HPDE6-E6E7 (cell line): Measurements from ENCODE around the gene ASB9.
"Not testable (repeated sequence)": the region's sequence is repeated elsewhere in the genome, so short reads cannot be mapped to it uniquely, and the experiment has no call there.

Source experiments
- DNase-seq: peaks from one replicate; pipeline ENCODE4 v3.0.0; 2011; ENCODE audit warnings: missing footprints; ENCODE audit errors: extremely low spot score

Gene ASB9

GRCh38 chrX:15241301-15241700, 28.6 kb downstream of the ASB9 start:
- no peak for DNase-seq

DNA sequence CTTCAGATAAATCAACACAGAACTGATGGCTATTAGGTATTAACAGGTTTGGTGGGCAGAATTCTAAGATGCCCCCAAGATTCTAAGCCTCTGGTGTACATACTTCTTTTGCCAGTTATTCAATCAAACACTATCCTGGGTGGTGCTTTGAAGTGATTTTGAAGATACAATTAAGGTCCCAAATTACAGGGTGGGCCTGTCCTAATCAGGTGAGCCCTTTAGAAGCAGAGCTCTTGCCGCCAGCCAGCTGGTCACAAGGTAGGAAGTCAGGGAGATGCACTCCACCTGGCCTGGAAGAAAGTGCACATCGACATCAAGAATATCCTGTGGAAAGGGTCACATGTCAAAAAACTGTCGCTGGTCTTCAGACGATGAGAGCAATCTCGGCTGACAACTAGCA, 29.5 kb downstream of the ASB9 start:
- DNase-seq: no peak

GRCh38 chrX:15236146-15236545, 33.7 kb downstream of the ASB9 start:
- no peak for DNase-seq

- DNase-seq: no peak
These were observed 34.9 kb downstream of the ASB9 start for GRCh38 chrX:15235001-15235400.

DNA sequence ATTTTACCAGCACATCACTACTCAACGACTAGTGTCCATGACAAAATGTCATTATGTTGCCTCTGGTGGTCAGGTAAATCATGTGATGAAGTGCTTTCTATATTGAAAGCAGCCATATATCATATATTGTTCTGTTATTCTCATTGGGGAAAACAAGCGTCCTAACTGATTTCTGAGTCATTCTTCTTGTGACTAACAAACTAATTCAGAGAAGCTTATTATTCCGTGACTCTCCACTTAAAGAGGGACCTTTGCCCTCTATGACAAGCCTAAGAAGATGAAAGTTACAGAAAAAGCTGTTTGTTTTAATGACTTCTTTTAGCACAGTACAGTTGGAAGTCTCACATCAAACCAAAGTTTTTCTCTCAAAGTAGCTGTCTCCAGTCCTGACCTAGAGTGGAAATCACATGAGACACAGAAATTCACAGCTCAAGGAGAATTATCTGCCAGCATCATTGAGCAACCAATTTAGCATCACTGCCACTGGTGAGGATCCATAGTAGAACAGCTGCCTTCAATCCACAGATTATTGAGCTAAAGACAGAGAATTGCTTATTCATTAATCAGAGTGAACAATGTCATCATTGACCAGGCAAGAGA, 36.4 kb downstream of the ASB9 start:
- DNase-seq: no peak

DNA sequence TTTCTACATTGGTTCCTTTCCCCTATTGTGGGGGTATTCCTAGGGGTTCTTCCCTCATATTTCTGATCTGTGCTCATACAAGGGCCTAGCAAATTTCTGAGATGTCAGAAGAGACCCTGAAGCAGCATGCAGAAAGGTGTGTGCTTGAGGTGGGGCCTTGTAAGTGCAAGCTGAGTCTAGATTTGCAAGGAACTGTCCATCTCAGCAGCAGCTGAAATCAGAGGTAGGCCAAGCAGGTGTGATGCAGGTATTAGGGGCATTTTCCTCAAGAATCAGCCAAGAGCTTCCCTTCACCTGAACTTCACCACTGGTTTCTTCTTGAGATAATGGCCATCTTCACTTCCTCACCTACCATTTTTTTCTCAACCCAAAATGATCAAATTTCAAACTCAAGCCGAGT, 45.1 kb downstream of the ASB9 start:
- no peak for DNase-seq

- DNase-seq: no peak
These were observed 48.6 kb downstream of the ASB9 start for GRCh38 chrX:15221321-15221720.

- DNase-seq: no peak
These were observed 52.7 kb downstream of the ASB9 start for GRCh38 chrX:15217161-15217560.

GRCh38 chrX:15216280-15216679, 53.6 kb downstream of the ASB9 start:
- no peak for DNase-seq

- DNase-seq: no peak
These were observed 54.5 kb downstream of the ASB9 start for GRCh38 chrX:15215366-15215765.

GRCh38 chrX:15214588-15214987, 55.3 kb downstream of the ASB9 start:
- no peak for DNase-seq

GRCh38 chrX:15209096-15209495, 60.8 kb downstream of the ASB9 start:
- no peak for DNase-seq

- DNase-seq: no peak
These were observed 61.9 kb downstream of the ASB9 start for GRCh38 chrX:15207994-15208393.

- DNase-seq: no peak
These were observed 62.5 kb downstream of the ASB9 start for GRCh38 chrX:15207384-15207783.

DNA sequence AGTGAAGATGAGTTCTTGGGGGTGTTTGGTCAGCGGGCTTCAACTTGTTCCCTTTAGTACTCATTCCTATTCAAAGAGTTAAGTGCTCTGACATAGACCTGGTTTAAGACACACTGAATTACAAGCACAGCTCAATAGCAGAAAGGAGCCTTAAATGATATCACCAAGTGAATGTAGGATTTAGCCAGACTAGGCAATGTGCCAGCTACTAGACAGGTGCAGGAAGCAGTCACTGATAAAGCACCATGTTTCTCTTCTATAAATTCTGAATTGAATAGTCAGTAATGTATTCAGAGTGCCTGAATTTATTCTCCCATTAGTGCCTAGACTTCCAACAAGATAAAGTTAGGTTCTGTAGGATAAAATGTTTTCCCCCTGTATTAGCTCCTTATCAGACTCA, 63.6 kb downstream of the ASB9 start:
- DNase-seq: no peak

GRCh38 chrX:15204130-15204751, 65.6 kb downstream of the ASB9 start:
- DNase-seq: no peak

- no peak for DNase-seq
These were observed 66.2 kb downstream of the ASB9 start for GRCh38 chrX:15203694-15204093.

- DNase-seq: no peak
These were observed 67.3 kb downstream of the ASB9 start for GRCh38 chrX:15202454-15203177.

DNA sequence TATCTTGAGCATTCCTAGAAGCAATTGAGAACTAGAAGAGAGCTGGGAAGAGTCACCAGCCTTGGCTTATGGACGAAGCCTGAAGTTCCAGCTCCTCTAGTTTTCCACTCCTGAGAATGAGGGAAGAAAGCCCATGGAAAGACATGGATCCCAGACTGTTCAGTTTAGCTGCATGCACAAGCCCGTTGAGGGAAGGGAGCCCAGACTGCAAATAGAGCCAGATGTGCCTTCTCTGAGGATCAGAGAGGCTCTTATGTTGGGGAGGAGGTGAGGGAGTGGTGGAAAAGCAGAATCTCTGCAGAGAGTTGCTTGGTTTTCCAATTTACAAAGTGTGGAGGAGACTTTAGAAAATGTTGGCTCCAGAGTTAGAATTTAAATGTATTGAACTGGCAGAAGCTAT, 69.0 kb downstream of the ASB9 start:
- DNase-seq: no peak

GRCh38 chrX:15198608-15199202, 71.2 kb downstream of the ASB9 start:
- not testable (repeated sequence) for DNase-seq

GRCh38 chrX:15194146-15194545, 75.7 kb downstream of the ASB9 start:
- no peak for DNase-seq
